GM19395 (cell line): Measurements from ENCODE around the gene TPRKB.
"Not testable (repeated sequence)": the region's sequence is repeated elsewhere in the genome, so short reads cannot be mapped to it uniquely, and the experiment has no call there.

Source experiments
- ATAC-seq: cut with Tn5 transposase; IDR thresholded peaks from one replicate; pipeline ENCODE4 v1.9.1; 2021; ENCODE audit warnings: mild to moderate bottlenecking, moderate library complexity; ENCODE audit not compliant: unreplicated experiment

TPRKB gene

GRCh38 chr2:73740767-73741166, 3.6 kb upstream of the TPRKB start:
- ATAC-seq: no peak

GRCh38 chr2:73739101-73739500, 2.0 kb upstream of the TPRKB start:
- no peak for ATAC-seq

GRCh38 chr2:73736378-73736777, 767 bp downstream of the TPRKB start:
- ATAC-seq: no peak

GRCh38 chr2:73730810-73731209, 6.3 kb downstream of the TPRKB start:
- ATAC-seq: no peak

- no peak for ATAC-seq
These were observed 8.4 kb downstream of the TPRKB start for GRCh38 chr2:73728711-73729110.

GRCh38 chr2:73728043-73728442, 9.1 kb downstream of the TPRKB start:
- ATAC-seq: no peak

- not testable (repeated sequence) for ATAC-seq
These were observed 10.5 kb downstream of the TPRKB start for GRCh38 chr2:73726657-73727056.

GRCh38 chr2:73718851-73719621, 18.1 kb downstream of the TPRKB start:
- ATAC-seq: no peak

- ATAC-seq: no peak
These were observed 18.7 kb downstream of the TPRKB start for GRCh38 chr2:73718421-73718820.

- ATAC-seq: not testable (repeated sequence)
These were observed 19.4 kb downstream of the TPRKB start for GRCh38 chr2:73717695-73718094.

- ATAC-seq: no peak
These were observed 19.9 kb downstream of the TPRKB start for GRCh38 chr2:73717251-73717606.

- no peak for ATAC-seq
These were observed 20.4 kb downstream of the TPRKB start for GRCh38 chr2:73716543-73717250.

- ATAC-seq: no peak
These were observed 23.1 kb downstream of the TPRKB start for GRCh38 chr2:73714091-73714490.

GRCh38 chr2:73708527-73708926, 28.6 kb downstream of the TPRKB start:
- ATAC-seq: no peak

- ATAC-seq: no peak
These were observed 29.5 kb downstream of the TPRKB start for GRCh38 chr2:73707636-73708035.

- no peak for ATAC-seq
These were observed 30.1 kb downstream of the TPRKB start for GRCh38 chr2:73707058-73707457.

- no peak for ATAC-seq
These were observed 32.1 kb downstream of the TPRKB start for GRCh38 chr2:73705091-73705490.

GRCh38 chr2:73704285-73704684, 32.9 kb downstream of the TPRKB start:
- no peak for ATAC-seq

GRCh38 chr2:73703675-73704074, 33.5 kb downstream of the TPRKB start:
- ATAC-seq: no peak

- ATAC-seq: not testable (repeated sequence)
These were observed 34.2 kb downstream of the TPRKB start for GRCh38 chr2:73702852-73703493.

GRCh38 chr2:73701968-73702665, 35.0 kb downstream of the TPRKB start:
- no peak for ATAC-seq

- not testable (repeated sequence) for ATAC-seq
These were observed 35.7 kb downstream of the TPRKB start for GRCh38 chr2:73701448-73701765.
